Measurements from ENCODE around the gene KLK10.
A peak's percentile ranks its signal among the peaks of the same experiment; 100 is the strongest.

KLK10 gene, protein sequence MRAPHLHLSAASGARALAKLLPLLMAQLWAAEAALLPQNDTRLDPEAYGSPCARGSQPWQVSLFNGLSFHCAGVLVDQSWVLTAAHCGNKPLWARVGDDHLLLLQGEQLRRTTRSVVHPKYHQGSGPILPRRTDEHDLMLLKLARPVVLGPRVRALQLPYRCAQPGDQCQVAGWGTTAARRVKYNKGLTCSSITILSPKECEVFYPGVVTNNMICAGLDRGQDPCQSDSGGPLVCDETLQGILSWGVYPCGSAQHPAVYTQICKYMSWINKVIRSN
- 0 to 0.21 (median 0) reads per million in 9 experiments for total RNA-seq

DNA sequence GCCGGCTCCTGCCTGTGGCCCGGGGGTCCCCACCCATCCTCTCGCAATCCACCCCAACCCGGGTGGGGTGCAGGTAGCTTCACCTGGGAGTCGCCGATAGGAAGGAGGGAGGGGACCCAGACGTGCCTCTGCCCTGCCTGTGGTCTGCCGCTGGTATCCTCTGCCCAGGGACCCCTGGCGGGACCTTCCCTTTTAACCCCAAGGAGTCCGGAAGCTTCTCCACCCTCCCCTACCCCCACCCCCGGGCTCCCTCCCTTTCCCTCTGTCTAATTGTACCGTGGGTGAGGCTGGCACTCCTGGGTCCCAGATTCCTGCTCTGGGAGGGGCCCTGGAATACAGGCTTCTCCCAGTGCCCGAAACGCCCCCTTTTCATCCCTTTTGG is at the start of gene KLK10:
KLK10 (minus strand) TSS at position 166 of the 382 bp plus-strand sequence. CDS start 579 bp downstream, outside the sequence.
- peak within 1 kb of the TSS; percentile 62 to 72 for H3K4me3 Mint-ChIP-seq
- no peak for ATAC-seq (replicated peaks)
- H3K9me3 Mint-ChIP-seq, result no peaks in the 10 kb centered on the region
- peaks cover 18 to 22% of the 10 kb centered on the region in 2 donors for H3K4me1 Mint-ChIP-seq (ENCODE audit: low read depth in 2 of 2)
- H3K27me3 Mint-ChIP-seq, result peaks cover 78 to 87% of the 10 kb centered on the region in 2 donors
- no peaks in the 10 kb centered on the region for H3K36me3 Mint-ChIP-seq (ENCODE audit: insufficient read depth)
- DNase-seq, result no peak
- H3K27ac Mint-ChIP-seq, result no peak within 1 kb of the TSS

DNA sequence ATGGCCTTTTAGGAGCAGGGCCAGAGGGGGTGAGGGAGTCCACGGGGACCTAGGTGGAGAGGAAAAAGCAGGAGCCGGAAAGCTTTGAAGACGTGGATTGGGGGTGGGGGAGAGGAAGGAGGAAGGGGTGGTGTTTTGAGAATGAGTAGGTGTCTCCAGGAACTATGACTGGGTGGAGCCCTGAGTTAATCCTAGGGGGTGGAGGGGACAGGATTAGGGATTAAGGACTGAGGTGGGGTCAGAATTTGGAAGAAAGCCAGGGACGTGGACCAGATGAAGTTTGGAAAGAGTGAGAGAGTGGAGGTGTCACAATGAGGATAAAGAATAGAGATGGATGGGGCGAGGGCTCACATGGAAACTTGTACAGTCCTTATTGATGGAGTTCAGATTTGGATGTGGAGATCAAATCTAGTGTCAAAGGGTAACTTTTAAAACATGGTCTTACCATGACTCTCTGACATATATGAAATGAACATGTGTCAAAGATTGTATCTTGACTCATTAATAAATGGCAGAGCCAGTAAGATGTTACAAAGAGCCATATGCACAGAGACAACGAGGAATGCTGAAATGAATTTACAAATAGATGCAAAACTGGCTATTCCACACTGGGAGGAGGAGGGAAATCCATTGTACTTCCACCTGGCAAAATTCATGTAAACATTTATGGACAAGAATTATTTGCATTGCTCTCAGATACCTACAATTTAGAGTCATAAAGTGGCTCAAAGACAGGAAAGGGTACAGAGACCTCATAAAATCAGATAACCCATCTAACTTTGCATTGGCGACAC is 47.1 kb upstream of the KLK10 start:
- no peak overlapping the region for H3K27ac Mint-ChIP-seq
- ATAC-seq (replicated peaks), result no peak
- peak overlapping the region in 1 of 2 donors; percentile 38 for H3K4me3 Mint-ChIP-seq

DNA sequence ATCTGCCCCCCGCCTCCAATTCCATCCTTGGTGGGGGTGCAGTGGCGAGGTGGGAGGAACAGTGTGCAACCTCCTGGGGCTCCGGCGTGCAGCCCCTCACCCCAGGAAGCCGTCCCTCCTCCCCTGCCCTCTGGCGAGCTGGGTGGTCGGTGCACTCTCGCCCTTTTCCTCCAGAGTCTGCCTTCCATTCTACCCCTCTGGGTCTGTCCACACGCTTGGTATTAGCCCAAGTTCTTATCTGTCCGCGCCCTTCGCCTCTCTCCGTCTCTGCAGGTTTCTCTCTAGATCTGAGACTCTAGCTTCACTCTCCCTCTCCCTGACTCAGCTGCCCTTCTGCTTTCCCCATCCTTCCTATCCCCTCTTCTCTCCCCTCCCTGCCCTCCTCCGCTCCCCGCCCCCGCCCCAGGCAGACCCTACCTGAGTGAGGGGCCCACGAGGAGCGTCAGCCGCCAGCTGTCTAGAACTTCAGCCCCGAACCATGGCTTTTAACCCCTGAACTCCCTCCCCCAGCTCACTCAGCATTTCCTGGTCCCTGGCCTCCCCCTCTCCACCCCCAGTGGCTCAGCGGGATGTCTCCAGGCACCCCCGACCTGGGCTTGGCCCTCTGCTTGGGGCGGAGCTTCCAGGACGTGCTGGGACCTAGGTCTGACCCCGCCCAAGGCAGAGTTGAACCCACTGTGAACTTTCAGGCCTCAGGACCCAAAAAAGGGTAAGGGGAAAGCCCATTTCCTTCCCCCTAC is 45.9 kb upstream of the KLK10 start:
- Mint-ChIP-seq H3K4me1 (ENCODE audit: low read depth in 2 of 2) (peaks cover 0 to 2% of the 10 kb centered on the region in 2 donors), H3K27me3 (peaks cover 27 to 50% of the 10 kb centered on the region in 2 donors), H3K9me3 (no peaks in the 10 kb centered on the region), H3K4me3 (peak overlapping the region; percentile 42 to 57), H3K36me3 (ENCODE audit: insufficient read depth) (no peaks in the 10 kb centered on the region), H3K27ac (no peak overlapping the region)
- no peak for DNase-seq
- no peak for ATAC-seq (replicated peaks)

More for the DNA sequence above, 47.1 kb upstream of the KLK10 start:
- Mint-ChIP-seq H3K27me3 (peaks cover 15 to 38% of the 10 kb centered on the region in 2 donors), H3K4me1 (ENCODE audit: low read depth in 2 of 2) (peaks cover 0 to 2% of the 10 kb centered on the region in 2 donors), H3K9me3 (no peaks in the 10 kb centered on the region), H3K36me3 (ENCODE audit: insufficient read depth) (no peaks in the 10 kb centered on the region)
- no peak for DNase-seq

DNA sequence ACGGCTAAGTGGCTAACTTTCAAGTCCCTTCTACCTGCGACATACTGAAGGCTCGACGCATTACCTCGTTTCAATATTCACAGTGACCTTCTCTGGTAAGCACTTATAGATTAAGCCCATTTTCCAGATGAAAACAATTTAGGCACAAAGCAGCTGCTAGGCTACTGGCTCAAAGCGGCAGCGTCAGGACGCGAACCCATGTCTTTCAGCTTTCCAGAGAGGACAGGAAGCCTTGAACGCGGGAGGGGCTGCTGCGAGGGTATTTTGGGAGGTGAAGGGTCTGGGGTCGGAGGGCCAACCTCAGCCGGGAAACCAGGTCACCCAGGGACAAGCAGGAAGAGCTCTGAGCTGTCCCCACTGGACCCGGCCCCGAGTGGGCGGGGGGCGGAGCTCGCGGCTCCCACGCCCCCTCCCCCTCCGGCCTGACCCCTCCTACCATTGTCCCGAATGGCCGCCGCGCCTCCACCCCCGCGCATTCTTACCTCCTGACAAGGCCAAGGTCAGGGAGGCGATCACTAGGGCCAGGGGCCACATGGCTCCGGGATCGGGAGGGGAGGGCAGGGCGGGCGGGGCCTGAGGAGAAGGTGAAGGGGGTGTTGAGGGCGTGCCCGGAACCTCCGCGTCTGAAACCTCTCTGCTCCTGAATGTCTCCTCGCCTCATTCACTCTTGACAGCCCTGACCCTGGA is 45.2 kb upstream of the KLK10 start, which contains the start of gene KLK13:
KLK13 (minus strand) TSS at position 559 of the 687 bp plus-strand sequence; CDS start at position 534, 25 bp downstream.
- Mint-ChIP-seq H3K9me3 (no peaks in the 10 kb centered on the region), H3K4me3 (peak within 1 kb of the TSS; percentile 42 to 57), H3K4me1 (ENCODE audit: low read depth in 2 of 2) (peaks cover 0 to 2% of the 10 kb centered on the region in 2 donors), H3K36me3 (ENCODE audit: insufficient read depth) (no peaks in the 10 kb centered on the region), H3K27ac (no peak within 1 kb of the TSS), H3K27me3 (peaks cover 32 to 55% of the 10 kb centered on the region in 2 donors)
- ATAC-seq (replicated peaks), result no peak
- DNase-seq, result no peak

DNA sequence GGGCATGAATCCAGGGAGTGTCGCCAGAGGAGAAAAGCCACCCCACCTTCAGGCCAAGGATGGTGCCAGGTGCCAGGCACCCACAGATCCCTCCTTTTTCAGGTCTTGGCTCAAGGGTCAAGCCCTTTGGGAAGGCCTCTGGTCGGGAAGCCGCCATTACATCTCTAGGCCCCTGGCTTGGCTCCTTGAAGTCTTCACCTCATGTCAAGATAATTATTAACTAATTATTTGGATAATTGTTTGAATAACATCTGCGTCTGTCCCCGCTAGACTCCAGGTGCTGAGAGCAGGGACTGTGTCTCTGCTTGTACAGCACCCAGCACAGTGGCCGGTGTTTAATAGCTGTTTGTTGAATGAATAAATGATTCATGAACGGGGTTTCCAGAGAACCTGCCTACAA is 44.2 kb upstream of the KLK10 start:
- no peaks in the 10 kb centered on the region for H3K9me3 Mint-ChIP-seq
- H3K27ac Mint-ChIP-seq, result no peak overlapping the region
- no peaks in the 10 kb centered on the region for H3K36me3 Mint-ChIP-seq (ENCODE audit: insufficient read depth)
- peaks cover 0 to 2% of the 10 kb centered on the region in 2 donors for H3K4me1 Mint-ChIP-seq (ENCODE audit: low read depth in 2 of 2)
- peaks cover 32 to 59% of the 10 kb centered on the region in 2 donors for H3K27me3 Mint-ChIP-seq
- DNase-seq (no peak), ATAC-seq (replicated peaks) (no peak)
- no peak overlapping the region for H3K4me3 Mint-ChIP-seq

DNA sequence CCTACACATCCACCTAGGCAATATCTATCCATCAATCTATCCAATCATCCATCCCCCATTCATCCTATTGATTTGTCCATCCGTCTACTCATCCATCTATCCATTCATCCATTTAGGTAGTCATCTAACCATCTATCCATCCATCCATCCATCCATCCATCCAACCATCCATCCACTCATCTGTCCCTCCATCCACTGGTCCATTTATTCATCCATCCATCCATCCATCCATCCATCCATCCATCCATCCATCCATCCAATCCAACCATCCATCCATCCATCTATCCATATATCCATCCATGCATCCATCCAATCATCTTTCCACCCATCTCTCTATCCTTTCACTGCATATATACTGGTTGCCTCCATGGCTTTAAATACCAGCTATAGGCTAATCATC is 41.5 kb upstream of the KLK10 start:
- ATAC-seq (replicated peaks) (no peak), DNase-seq (no peak)
- H3K4me1 Mint-ChIP-seq (ENCODE audit: low read depth in 2 of 2), result peaks cover 0 to 2% of the 10 kb centered on the region in 2 donors
- no peak overlapping the region for H3K4me3 Mint-ChIP-seq
- H3K27me3 Mint-ChIP-seq, result peaks cover 40 to 57% of the 10 kb centered on the region in 2 donors
- H3K27ac Mint-ChIP-seq, result no peak overlapping the region
- H3K36me3 Mint-ChIP-seq (ENCODE audit: insufficient read depth), result no peaks in the 10 kb centered on the region
- no peaks in the 10 kb centered on the region for H3K9me3 Mint-ChIP-seq

DNA sequence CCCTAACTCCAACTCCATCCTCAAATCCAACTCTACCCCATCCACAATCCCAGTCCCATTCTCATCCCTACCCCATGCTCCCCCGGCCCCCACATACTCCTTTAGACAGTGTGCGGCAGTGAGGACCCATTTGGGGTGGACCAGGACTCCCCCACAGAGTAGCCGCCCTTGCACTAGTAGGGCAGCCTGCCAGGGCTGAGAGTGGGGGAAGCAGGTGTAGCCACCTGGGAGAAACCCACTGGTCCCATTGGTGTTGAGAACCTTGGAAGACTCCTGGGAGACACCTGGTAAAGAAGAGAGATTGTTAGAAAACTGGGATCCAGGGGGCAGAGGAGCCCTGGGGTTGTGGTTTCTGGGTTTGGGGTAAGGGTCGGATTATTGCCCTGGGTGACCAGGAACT is 40.8 kb upstream of the KLK10 start:
- H3K27me3 Mint-ChIP-seq, result peaks cover 47 to 58% of the 10 kb centered on the region in 2 donors

DNA sequence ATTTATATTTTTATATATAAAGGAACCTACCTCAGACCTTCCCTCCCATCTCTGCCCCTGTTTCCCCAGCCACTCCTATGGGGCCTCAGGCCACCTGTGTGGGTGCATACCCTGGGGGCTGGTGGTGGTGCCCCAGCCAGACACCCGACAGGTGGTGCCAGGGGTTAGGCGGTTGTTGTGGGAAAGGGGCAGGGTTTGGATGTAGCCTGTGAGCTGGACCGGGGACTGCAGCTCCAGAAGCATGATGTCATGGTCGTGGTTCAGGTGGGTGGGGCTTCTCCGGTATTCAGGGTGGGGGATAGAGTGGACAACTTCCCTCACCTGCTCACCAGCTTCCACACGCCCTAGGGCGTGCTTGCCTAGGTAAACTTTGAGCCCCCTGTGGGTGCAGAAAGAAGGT is 40.2 kb upstream of the KLK10 start:
- H3K27ac Mint-ChIP-seq, result no peak overlapping the region
- H3K27me3 Mint-ChIP-seq, result peaks cover 51 to 61% of the 10 kb centered on the region in 2 donors
- H3K4me1 Mint-ChIP-seq (ENCODE audit: low read depth in 2 of 2), result no peaks in the 10 kb centered on the region

More for the DNA sequence above, 40.8 kb upstream of the KLK10 start:
- no peaks in the 10 kb centered on the region for H3K9me3 Mint-ChIP-seq
- peaks cover 0 to 1% of the 10 kb centered on the region in 2 donors for H3K4me1 Mint-ChIP-seq (ENCODE audit: low read depth in 2 of 2)
- ATAC-seq (replicated peaks) (no peak), DNase-seq (no peak)
- H3K4me3 Mint-ChIP-seq, result no peak overlapping the region
- H3K36me3 Mint-ChIP-seq (ENCODE audit: insufficient read depth), result no peaks in the 10 kb centered on the region
- H3K27ac Mint-ChIP-seq, result no peak overlapping the region

DNA sequence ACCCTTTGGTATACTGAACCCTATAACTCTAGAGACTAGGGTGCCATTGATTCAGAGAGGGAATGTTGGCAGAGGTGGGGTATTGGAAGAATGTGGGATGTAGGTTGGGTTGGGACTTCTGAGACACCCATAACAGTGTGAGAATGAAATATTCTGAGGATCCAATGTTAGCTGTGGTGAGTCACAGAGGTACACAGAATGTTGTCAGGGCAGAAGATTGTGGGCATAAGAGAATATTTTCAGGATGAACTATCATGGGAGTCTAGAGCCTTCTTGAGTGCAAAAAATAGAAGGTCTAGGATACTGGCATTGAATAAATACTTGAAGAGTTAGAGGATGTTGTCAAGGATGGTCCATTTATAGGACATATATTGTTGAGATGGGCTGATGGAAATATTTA is 36.4 kb upstream of the KLK10 start:
- Mint-ChIP-seq H3K27ac (no peak overlapping the region), H3K4me3 (no peak overlapping the region), H3K27me3 (peaks cover 50 to 55% of the 10 kb centered on the region in 2 donors), H3K9me3 (no peaks in the 10 kb centered on the region), H3K4me1 (ENCODE audit: low read depth in 2 of 2) (no peaks in the 10 kb centered on the region), H3K36me3 (ENCODE audit: insufficient read depth) (peaks cover 5% of the 10 kb centered on the region)
- ATAC-seq (replicated peaks) (no peak), DNase-seq (no peak)

More for the DNA sequence above, 40.2 kb upstream of the KLK10 start:
- Mint-ChIP-seq H3K4me3 (no peak overlapping the region), H3K36me3 (ENCODE audit: insufficient read depth) (no peaks in the 10 kb centered on the region), H3K9me3 (no peaks in the 10 kb centered on the region)
- ATAC-seq (replicated peaks) (no peak), DNase-seq (no peak)

DNA sequence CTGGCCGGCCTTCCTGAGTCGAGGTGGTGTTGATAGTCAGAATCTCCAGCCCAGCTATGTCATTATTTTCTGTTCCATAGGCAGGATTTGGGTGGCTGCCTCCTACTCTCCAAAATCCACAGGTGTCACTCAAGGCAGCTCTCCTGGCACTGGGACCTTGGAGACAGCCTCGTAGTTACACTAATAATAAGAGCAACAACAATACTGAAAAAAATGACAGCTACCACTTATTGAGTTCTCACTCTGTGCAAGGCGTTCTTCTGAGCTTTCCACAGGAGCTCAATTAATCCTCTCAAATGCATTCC is 27.5 kb upstream of the KLK10 start:
- DNase-seq, result no peak
- no peaks in the 10 kb centered on the region for H3K36me3 Mint-ChIP-seq (ENCODE audit: insufficient read depth)
- no peaks in the 10 kb centered on the region for H3K9me3 Mint-ChIP-seq
- H3K4me3 Mint-ChIP-seq, result no peak overlapping the region
- H3K27ac Mint-ChIP-seq, result no peak overlapping the region
- no peaks in the 10 kb centered on the region for H3K4me1 Mint-ChIP-seq (ENCODE audit: low read depth in 2 of 2)
- H3K27me3 Mint-ChIP-seq, result peaks cover 20 to 26% of the 10 kb centered on the region in 2 donors
- ATAC-seq (replicated peaks), result no peak

DNA sequence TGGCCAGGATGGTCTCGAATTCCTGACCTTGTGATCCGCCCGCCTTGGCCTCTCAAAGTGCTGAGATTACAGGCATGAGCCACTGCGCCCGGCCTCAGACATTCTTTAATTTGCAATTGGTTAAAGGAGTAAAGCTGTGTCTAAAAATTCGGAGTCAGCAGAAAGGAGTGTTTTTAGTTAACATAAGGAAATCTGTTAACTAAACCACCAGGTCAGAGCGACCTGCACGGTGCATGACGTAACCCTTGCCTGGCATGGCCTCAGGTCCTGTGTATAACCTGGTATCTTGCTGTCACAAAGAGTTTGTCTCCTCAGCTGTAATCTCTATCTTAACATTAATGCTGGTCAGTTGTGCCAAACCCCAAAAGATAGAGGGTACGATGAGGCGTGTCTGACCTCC is 24.8 kb upstream of the KLK10 start:
- no peak overlapping the region for H3K27ac Mint-ChIP-seq
- H3K36me3 Mint-ChIP-seq (ENCODE audit: insufficient read depth), result no peaks in the 10 kb centered on the region
- H3K4me3 Mint-ChIP-seq, result no peak overlapping the region
- DNase-seq (no peak), ATAC-seq (replicated peaks) (no peak)
- no peaks in the 10 kb centered on the region for H3K4me1 Mint-ChIP-seq (ENCODE audit: low read depth in 2 of 2)
- H3K9me3 Mint-ChIP-seq, result no peaks in the 10 kb centered on the region
- peaks cover 18 to 24% of the 10 kb centered on the region in 2 donors for H3K27me3 Mint-ChIP-seq

DNA sequence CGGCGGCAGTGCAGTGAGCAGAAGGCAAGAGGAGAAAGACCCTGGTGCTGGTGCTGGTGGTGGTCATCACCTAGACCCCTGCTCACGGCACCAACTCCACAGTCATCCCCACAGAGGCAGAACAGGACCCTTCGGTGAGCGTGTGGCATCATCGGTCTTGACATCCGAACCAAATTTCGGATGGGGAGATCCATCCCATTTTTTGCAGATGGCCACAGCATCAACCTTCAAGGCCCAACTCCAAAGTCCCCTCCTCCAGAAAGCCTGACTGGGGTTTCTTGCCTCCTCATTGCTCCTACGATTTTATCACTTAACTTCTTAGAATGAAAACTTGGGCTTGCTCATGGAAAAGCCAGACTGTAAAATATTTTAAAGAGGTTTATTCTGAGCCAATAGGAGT is 24.0 kb upstream of the KLK10 start:
- Mint-ChIP-seq H3K4me1 (ENCODE audit: low read depth in 2 of 2) (no peaks in the 10 kb centered on the region), H3K27ac (no peak overlapping the region), H3K4me3 (no peak overlapping the region), H3K9me3 (no peaks in the 10 kb centered on the region), H3K36me3 (ENCODE audit: insufficient read depth) (no peaks in the 10 kb centered on the region), H3K27me3 (peaks cover 11 to 16% of the 10 kb centered on the region in 2 donors)
- DNase-seq, result no peak
- ATAC-seq (replicated peaks), result no peak

DNA sequence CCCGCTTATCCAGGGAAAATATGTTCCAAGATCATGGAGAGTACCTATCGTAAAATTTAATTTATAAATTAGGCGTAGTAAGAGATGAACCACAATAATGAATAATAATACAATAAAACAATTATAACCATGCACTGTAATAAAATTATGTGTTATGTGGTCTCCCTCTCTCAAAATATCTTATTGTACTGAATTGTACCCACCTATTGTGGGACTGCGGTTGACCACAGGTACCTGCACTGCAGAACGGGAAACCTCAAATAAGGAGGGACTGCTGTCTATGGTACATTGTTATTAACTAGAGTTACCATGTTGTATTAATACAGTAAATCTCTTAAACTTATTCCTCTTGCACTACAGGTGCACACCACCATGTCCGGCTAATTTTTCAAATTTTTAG is 20.6 kb upstream of the KLK10 start:
- DNase-seq, result no peak
- Mint-ChIP-seq H3K27me3 (peaks cover 7 to 10% of the 10 kb centered on the region in 2 donors), H3K9me3 (no peaks in the 10 kb centered on the region), H3K4me3 (no peak overlapping the region), H3K36me3 (ENCODE audit: insufficient read depth) (no peaks in the 10 kb centered on the region), H3K27ac (no peak overlapping the region), H3K4me1 (ENCODE audit: low read depth in 2 of 2) (no peaks in the 10 kb centered on the region)
- ATAC-seq (replicated peaks), result no peak

Measured in effector memory CD8-positive, alpha-beta T cell (primary cell).